Mesothelial cell of epicardium (in vitro differentiated cells): ENCODE data around the gene RANBP6. TPM values are rescaled to one million over a fixed set of nuclear protein-coding genes. Genes with fewer than 3 reads are reported as not detected.
"Not testable (repeated sequence)": the region's sequence is repeated elsewhere in the genome, so short reads cannot be mapped to it uniquely, and the experiment has no call there.

Experiments
- DNase-seq, 2 experiments: peaks; one replicate each; pipeline ENCODE4 v3.0.0; 2021; ENCODE audit warnings: low spot score in 2 of 2; ENCODE audit not compliant: unreplicated experiment in 2 of 2
- H3K27ac Mint-ChIP-seq: 2 replicates; pipeline ENCODE4 v1.8.0; 2021; ENCODE audit warnings: mixed read lengths
- H3K27me3 Mint-ChIP-seq: 2 replicates; pipeline ENCODE4 v1.8.0; 2021; ENCODE audit warnings: low read depth, mixed read lengths
- H3K36me3 Mint-ChIP-seq: 2 replicates; pipeline ENCODE4 v1.8.0; 2021; ENCODE audit warnings: mixed read lengths
- H3K4me1 Mint-ChIP-seq: 2 replicates; pipeline ENCODE4 v1.8.0; 2021; ENCODE audit warnings: mixed read lengths
- H3K4me3 Mint-ChIP-seq: 2 replicates; pipeline ENCODE4 v1.8.0; 2021; ENCODE audit warnings: mild to moderate bottlenecking, moderate library complexity, mixed read lengths
- H3K9me3 Mint-ChIP-seq: 2 replicates; pipeline ENCODE4 v1.8.0; 2021; ENCODE audit warnings: mixed read lengths
- total RNA-seq: library from RNA; stranded (reverse); gene quantifications from 3 replicates; pipeline ENCODE4 v1.2.1, GENCODE V29; 2021
- TF ChIP-seq, protein P1 (sequence below): fragments of 200-600 bp; sonication (generic); IDR thresholded peaks from one replicate; pipeline ENCODE4 v1.5.0; 2021; ENCODE audit warnings: antibody characterized with exemption; ENCODE audit not compliant: unreplicated experiment

Gene RANBP6
- total RNA-seq, 1 donor from 2014 or later = 22.0 TPM

- no peaks in the 10 kb centered on the region for H3K9me3 Mint-ChIP-seq
- TF ChIP-seq, protein P1, sequence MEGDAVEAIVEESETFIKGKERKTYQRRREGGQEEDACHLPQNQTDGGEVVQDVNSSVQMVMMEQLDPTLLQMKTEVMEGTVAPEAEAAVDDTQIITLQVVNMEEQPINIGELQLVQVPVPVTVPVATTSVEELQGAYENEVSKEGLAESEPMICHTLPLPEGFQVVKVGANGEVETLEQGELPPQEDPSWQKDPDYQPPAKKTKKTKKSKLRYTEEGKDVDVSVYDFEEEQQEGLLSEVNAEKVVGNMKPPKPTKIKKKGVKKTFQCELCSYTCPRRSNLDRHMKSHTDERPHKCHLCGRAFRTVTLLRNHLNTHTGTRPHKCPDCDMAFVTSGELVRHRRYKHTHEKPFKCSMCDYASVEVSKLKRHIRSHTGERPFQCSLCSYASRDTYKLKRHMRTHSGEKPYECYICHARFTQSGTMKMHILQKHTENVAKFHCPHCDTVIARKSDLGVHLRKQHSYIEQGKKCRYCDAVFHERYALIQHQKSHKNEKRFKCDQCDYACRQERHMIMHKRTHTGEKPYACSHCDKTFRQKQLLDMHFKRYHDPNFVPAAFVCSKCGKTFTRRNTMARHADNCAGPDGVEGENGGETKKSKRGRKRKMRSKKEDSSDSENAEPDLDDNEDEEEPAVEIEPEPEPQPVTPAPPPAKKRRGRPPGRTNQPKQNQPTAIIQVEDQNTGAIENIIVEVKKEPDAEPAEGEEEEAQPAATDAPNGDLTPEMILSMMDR = no peak
- no peak overlapping the region for H3K27ac Mint-ChIP-seq
- no peak for DNase-seq
- no peaks in the 10 kb centered on the region for H3K36me3 Mint-ChIP-seq
- H3K4me3 Mint-ChIP-seq = no peak overlapping the region
- H3K27me3 Mint-ChIP-seq = peaks cover 26% of the 10 kb centered on the region
- no peaks in the 10 kb centered on the region for H3K4me1 Mint-ChIP-seq
Measured at GRCh38 chr9:6045364-6045763, 29.9 kb upstream of the RANBP6 start.

DNA sequence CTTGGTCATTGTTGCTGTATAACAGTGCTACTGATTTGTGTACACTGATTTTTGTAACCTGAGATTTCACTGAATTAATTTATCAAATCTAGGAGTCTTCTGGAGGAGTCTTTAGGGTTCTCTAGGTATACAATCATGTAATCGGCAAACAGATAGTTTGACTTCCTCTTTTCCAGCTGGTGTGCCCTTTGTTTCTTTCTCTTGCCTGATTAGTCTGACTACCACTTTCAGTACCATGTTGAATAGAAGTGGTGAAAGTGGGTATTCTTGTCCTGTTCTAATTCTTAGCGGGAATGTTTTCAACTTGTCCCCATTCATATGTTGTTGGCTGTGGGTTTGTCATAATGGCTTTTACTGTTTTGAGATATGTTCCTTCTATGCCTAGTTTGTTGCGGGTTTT, 24.7 kb upstream of the RANBP6 start:
- no peaks in the 10 kb centered on the region for H3K4me1 Mint-ChIP-seq
- H3K9me3 Mint-ChIP-seq = no peaks in the 10 kb centered on the region
- TF ChIP-seq, protein P1 = no peak
- peaks cover 32% of the 10 kb centered on the region for H3K27me3 Mint-ChIP-seq
- no peaks in the 10 kb centered on the region for H3K36me3 Mint-ChIP-seq
- no peak for DNase-seq
- H3K4me3 Mint-ChIP-seq = no peak overlapping the region
- no peak overlapping the region for H3K27ac Mint-ChIP-seq

GRCh38 chr9:6036391-6036790, 21.0 kb upstream of the RANBP6 start:
- DNase-seq = no peak

GRCh38 chr9:6034954-6035353, 19.5 kb upstream of the RANBP6 start:
- Mint-ChIP-seq H3K4me3 (no peak overlapping the region), H3K9me3 (no peaks in the 10 kb centered on the region), H3K27me3 (peaks cover 13% of the 10 kb centered on the region), H3K36me3 (no peaks in the 10 kb centered on the region), H3K27ac (no peak overlapping the region), H3K4me1 (no peaks in the 10 kb centered on the region)
- TF ChIP-seq, protein P1 = no peak
- no peak for DNase-seq

More at GRCh38 chr9:6036391-6036790, 21.0 kb upstream of the RANBP6 start:
- Mint-ChIP-seq H3K27me3 (peaks cover 20% of the 10 kb centered on the region), H3K36me3 (no peaks in the 10 kb centered on the region), H3K9me3 (no peaks in the 10 kb centered on the region), H3K4me1 (no peaks in the 10 kb centered on the region), H3K4me3 (no peak overlapping the region), H3K27ac (no peak overlapping the region)
- TF ChIP-seq, protein P1 = no peak

DNA sequence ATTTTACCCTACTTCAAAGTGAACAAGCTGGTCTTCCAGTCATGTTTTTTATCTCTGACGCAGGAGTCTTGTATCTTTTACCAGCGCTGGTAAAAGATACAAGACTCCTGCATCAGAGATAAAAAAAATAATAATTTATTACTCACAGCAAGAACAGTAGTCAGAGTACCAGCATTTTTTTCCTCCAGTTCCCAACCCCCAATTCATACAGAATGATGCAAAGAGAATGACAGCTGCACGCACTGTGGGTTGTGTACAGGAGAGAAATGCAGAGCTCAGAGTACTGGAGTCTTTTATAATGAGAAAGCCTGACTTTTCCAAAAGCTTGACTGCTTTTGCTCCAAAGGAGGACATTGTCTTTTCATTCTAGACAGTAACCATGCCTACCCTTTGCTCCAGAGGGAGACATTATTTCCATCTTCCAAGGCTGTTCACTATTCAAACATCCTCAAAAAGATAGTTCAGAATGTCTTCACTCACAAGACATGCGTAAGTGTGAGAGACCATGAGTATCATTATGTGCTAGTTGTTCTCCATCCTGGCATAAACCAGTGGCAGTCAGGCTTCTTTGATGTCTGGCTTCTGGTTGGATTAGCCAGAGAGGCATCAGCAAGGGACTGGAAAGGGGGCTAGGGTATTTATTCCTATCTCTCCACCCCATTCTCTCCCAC, 14.3 kb upstream of the RANBP6 start:
- H3K4me3 Mint-ChIP-seq = no peak overlapping the region
- H3K4me1 Mint-ChIP-seq = peaks cover 1% of the 10 kb centered on the region
- TF ChIP-seq, protein P1 = no peak
- no peak for DNase-seq
- H3K9me3 Mint-ChIP-seq = no peaks in the 10 kb centered on the region
- no peak overlapping the region for H3K27ac Mint-ChIP-seq
- H3K36me3 Mint-ChIP-seq = no peaks in the 10 kb centered on the region
- peaks cover 3% of the 10 kb centered on the region for H3K27me3 Mint-ChIP-seq

GRCh38 chr9:6024035-6024554, 8.7 kb upstream of the RANBP6 start:
- Mint-ChIP-seq H3K4me3 (no peak overlapping the region), H3K4me1 (no peaks in the 10 kb centered on the region), H3K27me3 (peaks cover 10% of the 10 kb centered on the region), H3K36me3 (no peaks in the 10 kb centered on the region), H3K9me3 (no peaks in the 10 kb centered on the region), H3K27ac (no peak overlapping the region)
- TF ChIP-seq, protein P1 = peak; percentile 85
- no peak for DNase-seq

DNA sequence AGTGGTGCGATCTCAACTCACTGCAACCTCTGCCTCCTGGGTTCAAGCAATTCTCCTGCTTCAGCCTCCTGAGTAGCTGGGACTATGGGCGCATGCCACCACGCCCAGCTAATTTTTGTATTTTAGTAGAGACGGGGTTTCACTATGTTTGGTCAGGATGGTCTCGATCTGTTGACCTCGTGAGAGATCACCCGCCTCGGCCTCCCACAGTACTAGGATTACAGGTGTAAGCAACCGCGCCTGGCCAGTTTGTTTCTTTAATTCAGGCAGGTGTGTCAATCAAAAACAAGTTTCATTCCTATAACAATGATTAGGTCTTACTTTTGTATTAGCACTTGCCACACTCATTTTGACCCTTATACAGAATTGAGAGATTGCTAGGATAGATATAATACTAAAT, 1.6 kb upstream of the RANBP6 start:
- not testable (repeated sequence) for H3K27me3 Mint-ChIP-seq, H3K9me3 Mint-ChIP-seq, DNase-seq, H3K4me3 Mint-ChIP-seq, H3K27ac Mint-ChIP-seq
- peaks cover 19% of the 10 kb centered on the region for H3K36me3 Mint-ChIP-seq
- peaks cover 32% of the 10 kb centered on the region for H3K4me1 Mint-ChIP-seq
